HFFc6 (cell line): ENCODE data around the gene SSR4. TPM values are rescaled to one million over a fixed set of nuclear protein-coding genes. Genes with fewer than 3 reads are reported as not detected.

ENCODE experiments used
- DNase-seq: peaks from one replicate; pipeline ENCODE4 v3.0.0-alpha.2; 2018
- H3K27ac Mint-ChIP-seq: 2 replicates; pipeline ENCODE4 v1.8.0; 2020; ENCODE audit warnings: mild to moderate bottlenecking, mixed read lengths
- H3K27me3 Mint-ChIP-seq: 2 replicates; pipeline ENCODE4 v1.8.0; 2021; ENCODE audit warnings: mild to moderate bottlenecking, moderate library complexity, mixed read lengths; ENCODE audit not compliant: insufficient read depth
- H3K36me3 Mint-ChIP-seq: 2 replicates; pipeline ENCODE4 v1.8.0; 2021; ENCODE audit warnings: low read depth, mixed read lengths
- H3K4me1 Mint-ChIP-seq: 2 replicates; pipeline ENCODE4 v1.8.0; 2020; ENCODE audit warnings: low read depth, mixed read lengths
- H3K4me3 Mint-ChIP-seq: 2 replicates; pipeline ENCODE4 v1.8.0; 2020; ENCODE audit warnings: mild to moderate bottlenecking, moderate library complexity, mixed read lengths
- H3K9me3 Mint-ChIP-seq: 2 replicates; pipeline ENCODE4 v1.8.0; 2020; ENCODE audit warnings: mild to moderate bottlenecking, mixed read lengths
- total RNA-seq, 6 experiments: library from RNA; stranded (reverse); fragmentation: NEBNext Ultra II Directional; extraction: Animal tissue kit (Norgen Biotek cat#: 25700); gene quantifications; 2 replicates in 1 of 6; 3 replicates in 5 of 6; pipeline ENCODE4 v1.2.3, GENCODE V29; 2021
- TF ChIP-seq, protein P1 (sequence below): fragments of 200-600 bp; sonication (generic); IDR thresholded peaks from 2 replicates; pipeline ENCODE4 v1.5.0; 2021; ENCODE audit warnings: antibody characterized with exemption, mild to moderate bottlenecking

SSR4 gene
- total RNA-seq, 6 experiments from 2014 or later = 171 to 247 (median 182) TPM

DNA sequence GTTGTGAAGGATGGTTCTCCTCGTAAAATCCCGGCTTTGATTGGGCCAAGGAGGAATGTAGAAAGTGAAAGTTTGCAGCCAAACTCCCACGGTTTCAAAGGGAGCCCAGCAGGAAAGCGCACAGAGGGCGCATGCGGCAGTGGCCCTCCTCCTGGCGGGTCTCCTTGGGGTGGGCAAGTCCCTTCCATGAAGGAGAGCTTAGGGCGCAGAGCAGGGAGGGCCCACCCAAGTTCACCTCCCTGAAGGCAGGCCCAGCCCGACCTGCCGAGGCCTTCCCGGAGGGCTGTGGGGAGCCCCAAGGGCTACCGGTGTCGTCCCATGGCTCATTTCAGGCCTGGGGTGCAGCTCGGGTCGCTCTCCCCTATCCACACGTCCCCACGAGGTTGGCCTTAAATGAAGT is 33.8 kb downstream of the SSR4 start:
- no peaks in the 10 kb centered on the region for H3K9me3 Mint-ChIP-seq
- no peaks in the 10 kb centered on the region for H3K36me3 Mint-ChIP-seq
- TF ChIP-seq, protein P1, sequence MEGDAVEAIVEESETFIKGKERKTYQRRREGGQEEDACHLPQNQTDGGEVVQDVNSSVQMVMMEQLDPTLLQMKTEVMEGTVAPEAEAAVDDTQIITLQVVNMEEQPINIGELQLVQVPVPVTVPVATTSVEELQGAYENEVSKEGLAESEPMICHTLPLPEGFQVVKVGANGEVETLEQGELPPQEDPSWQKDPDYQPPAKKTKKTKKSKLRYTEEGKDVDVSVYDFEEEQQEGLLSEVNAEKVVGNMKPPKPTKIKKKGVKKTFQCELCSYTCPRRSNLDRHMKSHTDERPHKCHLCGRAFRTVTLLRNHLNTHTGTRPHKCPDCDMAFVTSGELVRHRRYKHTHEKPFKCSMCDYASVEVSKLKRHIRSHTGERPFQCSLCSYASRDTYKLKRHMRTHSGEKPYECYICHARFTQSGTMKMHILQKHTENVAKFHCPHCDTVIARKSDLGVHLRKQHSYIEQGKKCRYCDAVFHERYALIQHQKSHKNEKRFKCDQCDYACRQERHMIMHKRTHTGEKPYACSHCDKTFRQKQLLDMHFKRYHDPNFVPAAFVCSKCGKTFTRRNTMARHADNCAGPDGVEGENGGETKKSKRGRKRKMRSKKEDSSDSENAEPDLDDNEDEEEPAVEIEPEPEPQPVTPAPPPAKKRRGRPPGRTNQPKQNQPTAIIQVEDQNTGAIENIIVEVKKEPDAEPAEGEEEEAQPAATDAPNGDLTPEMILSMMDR = no peak
- H3K27ac Mint-ChIP-seq = no peak overlapping the region
- no peaks in the 10 kb centered on the region for H3K4me1 Mint-ChIP-seq
- H3K4me3 Mint-ChIP-seq = no peak overlapping the region
- DNase-seq = no peak
- H3K27me3 Mint-ChIP-seq = peaks cover 19% of the 10 kb centered on the region

DNA sequence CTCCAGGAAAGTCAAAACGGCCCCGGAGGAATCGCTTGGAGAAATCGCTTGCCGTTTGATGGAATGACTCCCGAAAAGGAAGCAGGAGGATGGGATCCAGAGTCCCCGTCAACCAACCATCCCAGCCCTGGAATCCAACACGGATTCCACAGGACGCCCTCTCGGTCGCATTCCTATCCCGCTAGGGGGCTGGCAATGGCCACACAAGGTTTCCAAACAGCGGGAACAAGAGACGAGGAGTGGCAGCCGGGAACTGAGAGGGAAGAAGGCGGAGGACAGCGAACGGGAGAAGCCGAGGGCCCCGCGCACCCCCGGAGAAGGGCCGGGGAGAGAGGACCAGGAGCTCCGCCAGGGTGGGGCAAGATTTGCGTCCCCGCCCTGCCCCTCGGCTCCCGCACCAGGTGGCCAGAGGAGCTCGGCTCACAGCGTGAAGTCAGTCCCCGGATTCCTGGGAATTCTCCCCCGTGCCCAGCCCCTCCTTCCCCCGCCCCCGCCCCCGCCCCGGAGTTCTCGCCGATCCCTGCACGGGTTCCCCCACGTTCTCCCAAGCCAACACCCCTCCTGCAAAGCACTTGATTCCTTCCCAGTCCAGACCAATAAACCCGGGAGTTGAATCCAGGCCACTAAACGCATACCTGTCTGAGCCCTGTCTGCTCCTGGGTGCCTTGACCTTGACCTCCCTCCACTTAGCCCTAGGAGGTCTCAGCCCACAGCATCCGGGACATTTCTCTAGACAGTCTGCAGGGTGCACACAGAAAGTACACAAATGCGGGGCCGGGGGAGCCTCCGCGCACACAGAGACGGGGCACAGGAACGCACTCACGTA is 34.5 kb downstream of the SSR4 start:
- Mint-ChIP-seq H3K27me3 (peaks cover 15% of the 10 kb centered on the region), H3K27ac (no peak overlapping the region), H3K4me1 (no peaks in the 10 kb centered on the region), H3K9me3 (no peaks in the 10 kb centered on the region), H3K4me3 (no peak overlapping the region), H3K36me3 (no peaks in the 10 kb centered on the region)
- no peak for DNase-seq
- TF ChIP-seq, protein P1 = no peak

DNA sequence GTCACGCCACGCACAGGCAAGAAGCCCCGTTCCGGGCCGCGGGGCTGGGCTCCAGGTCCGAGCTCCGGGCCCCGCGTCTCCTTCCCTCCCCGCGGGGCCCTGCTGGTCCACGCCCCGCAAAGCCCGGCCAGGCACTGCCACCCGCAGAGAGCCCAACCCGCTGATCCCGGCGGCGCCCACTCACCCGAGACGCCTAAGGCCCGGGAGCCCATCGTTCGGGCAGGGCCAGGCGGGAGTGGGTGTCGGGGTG is 35.0 kb downstream of the SSR4 start:
- H3K4me1 Mint-ChIP-seq = no peaks in the 10 kb centered on the region
- no peak overlapping the region for H3K4me3 Mint-ChIP-seq
- TF ChIP-seq, protein P1 = no peak
- DNase-seq = no peak
- no peak overlapping the region for H3K27ac Mint-ChIP-seq
- H3K27me3 Mint-ChIP-seq = peaks cover 14% of the 10 kb centered on the region
- no peaks in the 10 kb centered on the region for H3K9me3 Mint-ChIP-seq
- H3K36me3 Mint-ChIP-seq = no peaks in the 10 kb centered on the region

DNA sequence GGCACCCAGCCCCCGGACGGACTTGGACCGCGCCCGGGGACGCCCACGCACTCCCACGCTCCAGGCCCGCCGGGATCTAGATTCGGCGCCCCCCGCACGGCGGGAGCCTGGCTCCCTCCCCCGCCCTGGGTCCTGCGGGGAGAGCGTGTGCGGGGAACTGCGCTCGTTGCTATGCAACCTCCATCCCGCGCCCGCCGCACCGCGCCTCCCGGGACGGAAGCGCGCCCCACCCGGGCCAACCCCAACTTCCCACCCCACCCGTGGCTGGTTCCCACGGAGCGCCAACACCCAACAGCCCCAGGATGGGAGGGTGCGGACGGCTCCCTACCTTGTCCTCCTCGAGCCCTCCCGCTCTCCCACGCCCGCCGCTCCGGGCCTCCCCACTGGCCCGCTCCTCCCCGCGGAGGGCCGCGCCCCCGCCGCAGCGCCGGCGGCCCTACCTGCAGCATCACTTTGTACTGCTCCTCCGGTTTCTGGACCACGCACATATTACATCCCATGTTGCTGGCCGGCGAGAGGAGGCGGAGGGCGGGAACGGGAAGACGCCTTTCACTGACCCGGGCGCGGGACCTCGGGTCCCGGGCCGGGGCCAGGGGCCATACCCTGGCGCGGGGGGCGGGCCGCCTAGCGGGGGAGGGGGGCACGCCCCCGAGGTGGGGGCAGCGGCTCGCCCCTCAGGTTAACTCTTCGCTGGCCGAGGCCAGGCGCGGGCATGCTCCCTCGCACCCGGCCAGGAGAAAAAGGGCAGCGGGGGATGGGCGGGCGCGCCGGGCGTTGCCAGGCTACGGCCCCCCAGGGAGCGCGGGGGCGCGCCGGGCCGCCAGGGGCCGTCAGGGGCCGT is 35.6 kb downstream of the SSR4 start, which contains the start of gene PDZD4:
Gene PDZD4, minus strand, starts transcription at position 746 of the 841 bp plus-strand sequence. Its CDS starts 246 bp downstream, at position 500.
- H3K4me3 Mint-ChIP-seq = no peak within 1 kb of the TSS
- no peaks in the 10 kb centered on the region for H3K9me3 Mint-ChIP-seq
- no peak within 1 kb of the TSS for H3K27ac Mint-ChIP-seq
- H3K4me1 Mint-ChIP-seq = no peaks in the 10 kb centered on the region
- TF ChIP-seq, protein P1 = no peak
- DNase-seq = no peak
- no peaks in the 10 kb centered on the region for H3K36me3 Mint-ChIP-seq
- H3K27me3 Mint-ChIP-seq = peaks cover 14% of the 10 kb centered on the region

DNA sequence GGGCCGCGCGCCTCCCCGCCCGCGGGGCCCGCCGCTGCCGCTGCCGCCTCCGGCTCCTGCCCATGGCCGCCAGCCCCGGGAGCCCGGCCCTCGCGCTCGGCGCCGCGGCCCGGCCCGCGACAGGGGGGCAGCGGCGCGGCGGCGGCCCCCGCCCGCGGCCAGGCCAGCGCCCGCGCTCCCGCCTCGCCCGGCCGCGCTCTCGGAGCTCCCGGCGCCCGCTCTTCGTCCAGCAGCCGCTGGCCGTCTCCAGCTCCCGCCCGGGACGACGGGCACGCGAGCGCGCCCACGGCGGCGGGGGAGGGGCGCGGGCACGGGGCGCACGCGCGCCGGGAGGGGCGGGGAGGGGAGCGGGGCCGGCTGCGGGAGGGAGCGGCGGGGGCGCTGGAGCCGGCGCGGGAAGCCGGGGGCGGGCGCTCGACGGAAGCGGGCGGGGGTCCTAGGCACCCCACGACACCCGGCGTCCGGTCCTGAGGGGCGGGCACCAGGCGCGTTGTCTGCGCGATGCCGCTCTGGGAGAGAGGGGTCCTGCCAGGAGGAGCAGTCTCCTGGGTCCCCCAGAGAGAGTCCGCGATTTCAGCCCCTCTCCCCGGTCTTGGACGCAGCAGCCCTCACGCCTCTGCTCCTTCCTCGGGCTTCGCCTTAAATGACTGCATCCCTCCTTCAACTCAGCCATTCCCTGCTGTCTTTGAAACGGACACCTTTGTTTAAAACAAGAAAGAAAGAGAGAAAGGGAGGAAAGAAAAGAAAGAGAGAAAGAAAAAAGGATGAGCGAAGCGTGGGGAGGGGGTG is 36.4 kb downstream of the SSR4 start:
- TF ChIP-seq, protein P1 = no peak
- no peaks in the 10 kb centered on the region for H3K36me3 Mint-ChIP-seq
- no peak for DNase-seq
- H3K27me3 Mint-ChIP-seq = peaks cover 14% of the 10 kb centered on the region
- no peaks in the 10 kb centered on the region for H3K4me1 Mint-ChIP-seq
- H3K4me3 Mint-ChIP-seq = no peak overlapping the region
- no peak overlapping the region for H3K27ac Mint-ChIP-seq
- H3K9me3 Mint-ChIP-seq = no peaks in the 10 kb centered on the region
